Measurements from ENCODE around the gene BMP3. TPM values are rescaled to one million over a fixed set of nuclear protein-coding genes. Genes with fewer than 3 reads are reported as not detected.

Gene BMP3
- total RNA-seq, 2 donors from 2014 or later, result 3.3 to 33.4 TPM

- H3K4me1 ChIP-seq, result no peaks in the 10 kb centered on the region
- intact Hi-C loops (cut with DNase I), result no loop called here
Observed at GRCh38 chr4:81038636-81039350, 8.3 kb downstream of the BMP3 start.

GRCh38 chr4:81039351-81039972 is 9.0 kb downstream of the BMP3 start:
- H3K36me3 ChIP-seq, result no peaks in the 10 kb centered on the region
- no peak for DNase-seq
- H3K4me1 ChIP-seq, result no peaks in the 10 kb centered on the region
- intact Hi-C loops (cut with DNase I), result no loop called here
- H3K9ac ChIP-seq (ENCODE audit: low read depth in 2 of 2, low read length in 2 of 2), result no peak overlapping the region
- no peak overlapping the region for H3K4me3 ChIP-seq
- no peaks in the 10 kb centered on the region for H3K27me3 ChIP-seq
- H3K27ac ChIP-seq, result no peak overlapping the region
- TF ChIP-seq CTCF (IDR thresholded peaks at IDR 0.05), result no peak
- H3K9me3 ChIP-seq, result no peaks in the 10 kb centered on the region

More at GRCh38 chr4:81038636-81039350, 8.3 kb downstream of the BMP3 start:
- no peak overlapping the region for H3K9ac ChIP-seq (ENCODE audit: low read depth in 2 of 2, low read length in 2 of 2)
- no peak for DNase-seq
- H3K36me3 ChIP-seq, result no peaks in the 10 kb centered on the region
- no peaks in the 10 kb centered on the region for H3K9me3 ChIP-seq
- H3K27ac ChIP-seq, result no peak overlapping the region
- TF ChIP-seq CTCF (IDR thresholded peaks at IDR 0.05), result no peak
- no peaks in the 10 kb centered on the region for H3K27me3 ChIP-seq
- no peak overlapping the region for H3K4me3 ChIP-seq

GRCh38 chr4:81040012-81040659 is 9.6 kb downstream of the BMP3 start:
- Histone ChIP-seq H3K4me3 (no peak overlapping the region), H3K27me3 (no peaks in the 10 kb centered on the region), H3K4me1 (no peaks in the 10 kb centered on the region), H3K36me3 (no peaks in the 10 kb centered on the region), H3K27ac (no peak overlapping the region), H3K9me3 (no peaks in the 10 kb centered on the region), H3K9ac (ENCODE audit: low read depth in 2 of 2, low read length in 2 of 2) (no peak overlapping the region)
- intact Hi-C loops (cut with DNase I), result loop anchor here (10.0 kb wide), 1 partner anchor 425 kb away; no protein-coding TSS in a partner anchor
- DNase-seq, result no peak
- TF ChIP-seq CTCF (IDR thresholded peaks at IDR 0.05), result peak; percentile 61

DNA sequence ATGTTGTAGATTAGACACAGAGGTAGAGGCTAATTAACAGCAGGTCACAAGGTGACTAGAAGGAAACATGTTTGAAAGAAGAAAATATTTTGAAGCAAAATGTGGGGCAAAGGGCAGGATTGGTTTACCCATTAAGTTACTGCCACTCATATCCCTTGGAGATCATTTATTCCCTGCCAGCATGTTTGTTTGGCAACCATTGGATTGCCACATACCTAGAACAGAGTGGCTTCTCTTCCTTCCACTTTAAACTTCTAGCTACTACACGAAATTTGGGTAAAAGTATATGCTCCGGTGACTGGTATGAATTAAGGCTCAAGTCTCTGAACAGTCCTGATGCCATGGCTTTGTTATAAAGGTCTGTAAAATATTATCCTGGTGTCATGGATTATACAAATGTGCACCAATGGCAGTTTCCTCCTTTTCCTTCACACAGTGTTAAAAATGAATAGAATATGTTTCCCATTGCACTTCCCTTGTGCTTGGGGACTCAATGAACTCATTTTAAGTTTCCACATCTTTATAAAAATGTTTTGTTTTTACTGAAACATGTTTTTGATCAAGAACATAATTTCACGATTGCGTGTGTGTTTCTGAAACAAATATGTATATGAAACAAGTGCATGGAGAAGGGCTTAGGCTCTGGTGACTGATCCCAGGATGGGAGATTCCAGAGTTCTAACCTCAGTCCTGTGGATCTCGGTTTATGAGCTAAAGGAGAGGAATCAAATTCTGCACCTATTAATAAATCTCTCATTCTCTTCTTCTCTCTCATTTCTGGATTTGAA is 12.3 kb downstream of the BMP3 start:
- TF ChIP-seq CTCF (IDR thresholded peaks at IDR 0.05), result no peak
- intact Hi-C loops (cut with DNase I), result loop anchor here (10.0 kb wide), 1 partner anchor 428 kb away; no protein-coding TSS in a partner anchor
- DNase-seq, result no peak

DNA sequence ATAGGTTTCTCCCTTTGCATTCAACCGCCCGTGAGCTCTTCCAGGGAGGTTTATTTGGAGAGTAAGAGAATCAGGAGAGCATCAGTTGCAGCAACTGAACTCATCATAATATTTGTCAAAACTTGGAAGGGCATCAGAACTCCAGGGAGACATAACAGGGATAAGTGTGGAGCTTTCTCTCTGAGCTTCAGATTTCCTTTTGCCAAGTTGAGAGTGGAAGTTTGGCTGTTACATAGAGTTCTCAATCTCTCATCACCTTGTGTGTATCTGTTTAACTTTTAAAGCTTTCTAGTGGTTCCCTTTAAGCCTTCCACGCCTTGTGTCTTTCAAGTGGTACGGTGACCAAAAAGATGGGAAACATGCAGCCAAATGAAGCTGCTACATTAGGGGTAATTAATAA is 18.8 kb downstream of the BMP3 start:
- Histone ChIP-seq H3K4me3 (no peak overlapping the region), H3K4me1 (no peaks in the 10 kb centered on the region), H3K9me3 (no peaks in the 10 kb centered on the region), H3K9ac (ENCODE audit: low read depth in 2 of 2, low read length in 2 of 2) (no peak overlapping the region), H3K27me3 (no peaks in the 10 kb centered on the region), H3K36me3 (no peaks in the 10 kb centered on the region), H3K27ac (no peak overlapping the region)
- intact Hi-C loops (cut with DNase I), result loop anchor here (10.0 kb wide), 1 partner anchor 435 kb away; no protein-coding TSS in a partner anchor
- DNase-seq, result no peak
- no peak for TF ChIP-seq CTCF (IDR thresholded peaks at IDR 0.05)

More for the DNA sequence above, 12.3 kb downstream of the BMP3 start:
- Histone ChIP-seq H3K27me3 (no peaks in the 10 kb centered on the region), H3K9me3 (no peaks in the 10 kb centered on the region), H3K27ac (no peak overlapping the region), H3K36me3 (no peaks in the 10 kb centered on the region), H3K4me1 (no peaks in the 10 kb centered on the region), H3K4me3 (no peak overlapping the region), H3K9ac (ENCODE audit: low read depth in 2 of 2, low read length in 2 of 2) (no peak overlapping the region)

Measured in colonic mucosa (tissue), 4 donors.